SIG-M5 treated with dmso at 0.1 percent for 504 hours (cell line): Measurements from ENCODE around the gene FARP1.

Source experiments
- DNase-seq: peaks from one replicate; lab custom pipeline; 2025; ENCODE audit not compliant: unreplicated experiment; lab: John Stamatoyannopoulos, UW

The FARP1 gene

DNA sequence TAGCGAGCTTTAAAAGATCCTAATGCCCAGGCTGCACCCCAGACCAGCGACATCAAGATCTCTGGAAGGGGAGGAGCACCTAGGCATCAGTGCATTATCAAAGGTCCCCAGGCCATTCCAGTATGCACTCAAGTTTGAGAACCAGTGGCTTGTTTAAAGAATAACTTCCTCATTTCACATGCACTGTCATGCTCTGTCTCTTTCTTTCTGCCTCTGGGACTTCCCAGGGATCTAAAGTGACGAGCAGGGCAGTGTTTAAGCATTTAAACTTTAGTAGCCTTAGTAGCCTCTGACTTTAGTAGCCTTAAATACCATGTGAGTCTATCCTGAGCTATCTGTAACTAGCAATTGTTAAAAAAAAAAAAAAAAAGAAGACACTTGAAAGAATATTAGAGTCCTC lies 8.9 kb upstream of the FARP1 start:
- peak; percentile 37 for DNase-seq

GRCh38 chr13:98134901-98135300 lies 8.0 kb upstream of the FARP1 start:
- DNase-seq = no peak

DNA sequence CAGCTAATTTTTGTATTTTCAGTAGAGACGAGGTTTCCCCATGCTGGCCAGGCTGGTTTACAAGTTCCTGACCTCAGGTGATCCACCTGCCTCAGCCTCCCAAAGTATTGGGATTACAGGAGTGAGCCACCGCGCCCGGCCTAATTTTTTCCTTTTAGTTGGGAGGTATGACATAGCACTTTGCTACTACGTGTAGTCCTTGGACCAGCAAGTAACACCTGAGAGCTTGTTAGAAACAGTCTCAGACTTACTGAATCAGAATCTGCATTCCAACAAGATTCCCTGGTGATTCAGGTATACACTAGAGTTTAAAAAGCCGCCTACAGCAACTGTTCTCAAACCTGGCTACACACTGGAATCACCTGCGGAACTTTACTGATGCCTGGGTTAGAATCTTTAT lies 1.8 kb upstream of the FARP1 start:
- DNase-seq = no peak

GRCh38 chr13:98141509-98142379 lies 1.1 kb upstream of the FARP1 start:
- DNase-seq = no peak

GRCh38 chr13:98143157-98143553 lies 261 bp downstream of the FARP1 start:
- DNase-seq = no peak

- DNase-seq = no peak
Measured at GRCh38 chr13:98143601-98144026, 720 bp downstream of the FARP1 start.

DNA sequence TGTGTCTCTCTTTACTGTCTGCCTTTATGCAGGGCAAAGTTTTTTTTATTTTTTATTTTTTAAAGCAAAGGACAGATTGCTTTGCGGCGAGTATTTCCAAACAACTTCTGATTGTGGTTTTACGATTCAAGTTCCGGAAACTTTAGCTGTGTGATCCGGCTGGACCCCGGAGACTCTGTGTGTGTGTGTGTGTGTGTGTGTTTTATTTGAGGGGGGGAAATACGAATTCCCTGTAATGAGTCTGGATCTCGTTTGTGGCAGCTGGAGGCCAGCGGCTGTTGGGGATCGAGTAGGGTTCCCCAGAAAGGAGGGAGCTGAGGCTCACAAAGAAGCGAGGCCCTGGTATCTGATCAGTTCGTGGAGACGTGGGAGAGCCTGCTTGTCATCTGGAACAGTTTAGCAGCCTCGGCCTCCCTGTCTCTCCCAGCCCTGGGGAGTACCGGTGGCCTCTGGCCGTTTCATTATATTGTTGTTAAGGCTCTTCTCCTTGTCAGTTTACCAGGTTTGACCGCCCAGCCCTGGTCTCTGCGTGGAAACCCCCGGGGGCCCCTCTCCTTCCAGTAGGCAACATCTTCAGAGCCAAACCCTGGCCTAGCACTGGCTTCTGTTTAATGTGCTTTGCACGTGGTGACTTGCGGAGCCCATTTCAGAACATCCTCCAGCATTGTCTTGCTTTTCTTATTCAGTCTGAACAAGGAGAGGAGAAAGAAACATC lies 1.3 kb downstream of the FARP1 start:
- DNase-seq = no peak

GRCh38 chr13:98144801-98145350 lies 2.0 kb downstream of the FARP1 start:
- no peak for DNase-seq

DNA sequence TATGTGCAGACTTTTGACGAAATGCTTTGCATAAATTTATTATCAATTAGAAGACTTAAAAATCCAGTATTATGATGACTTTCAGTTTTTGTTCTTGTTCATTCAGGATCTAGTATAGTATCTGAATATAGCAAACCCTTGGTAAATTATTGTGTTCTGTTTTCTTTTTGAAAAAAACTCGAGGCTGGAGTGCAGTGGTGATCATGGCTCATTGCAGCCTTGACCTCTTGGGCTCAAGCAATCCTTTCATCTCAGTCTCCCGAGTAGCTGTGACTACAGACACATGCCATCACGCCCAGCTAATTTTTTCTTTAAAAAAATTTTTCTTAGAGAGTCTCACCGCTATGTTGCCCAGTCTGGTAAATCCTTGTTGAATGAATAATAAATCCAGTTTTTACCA lies 4.6 kb downstream of the FARP1 start:
- DNase-seq = no peak

DNA sequence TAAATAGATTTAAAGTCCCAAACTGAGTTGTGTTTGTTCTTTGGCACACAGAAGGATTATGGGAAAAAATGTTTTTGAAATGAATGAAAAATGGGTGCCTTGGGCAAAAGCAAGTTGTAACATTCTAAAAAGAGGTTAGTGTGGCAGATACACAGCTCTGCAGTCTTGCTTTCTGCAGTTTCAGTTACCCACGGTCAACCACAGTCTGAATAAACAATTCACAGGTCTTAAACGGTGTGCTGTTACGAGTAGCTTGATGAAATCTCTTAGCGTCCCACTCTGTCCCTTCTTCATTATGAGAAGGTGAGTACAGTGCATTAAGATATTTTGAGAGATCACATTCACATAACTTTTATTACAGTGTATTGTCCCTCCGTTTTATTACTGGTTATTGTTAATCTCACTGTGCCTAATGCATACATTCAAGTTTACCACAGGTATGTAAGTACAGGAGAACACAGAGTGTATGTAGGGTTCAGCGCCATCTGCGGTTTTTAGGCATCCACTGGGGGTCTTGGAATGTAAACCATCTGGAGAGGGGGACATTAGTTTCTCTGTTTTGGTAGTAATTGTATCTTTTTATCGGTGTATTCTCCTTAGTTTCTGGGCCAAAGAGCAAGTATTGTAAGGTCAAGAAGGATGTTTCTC lies 8.1 kb downstream of the FARP1 start:
- DNase-seq = no peak

- no peak for DNase-seq
Measured at GRCh38 chr13:98155475-98156109, 12.7 kb downstream of the FARP1 start.

DNA sequence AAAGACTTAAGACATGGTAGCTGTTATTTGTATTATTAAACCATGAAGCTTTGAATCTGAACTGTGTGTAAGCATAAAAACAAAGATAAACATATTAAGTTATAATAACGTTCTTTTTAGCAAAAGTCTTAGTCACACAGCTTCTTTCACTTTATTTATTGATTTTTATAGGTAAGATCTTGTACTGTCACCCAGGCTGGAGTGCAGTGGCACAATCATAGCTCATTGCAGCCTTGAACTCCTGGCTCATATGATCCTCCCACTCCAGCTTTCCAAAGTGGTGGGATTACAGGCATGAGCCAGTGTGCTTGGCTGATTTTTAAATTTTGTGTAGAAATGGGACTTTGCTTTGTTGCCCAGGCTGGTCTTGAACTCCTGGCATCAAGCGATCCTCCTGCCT lies 13.4 kb downstream of the FARP1 start:
- DNase-seq = no peak

- DNase-seq = no peak
Measured at GRCh38 chr13:98157188-98157587, 14.3 kb downstream of the FARP1 start.

DNA sequence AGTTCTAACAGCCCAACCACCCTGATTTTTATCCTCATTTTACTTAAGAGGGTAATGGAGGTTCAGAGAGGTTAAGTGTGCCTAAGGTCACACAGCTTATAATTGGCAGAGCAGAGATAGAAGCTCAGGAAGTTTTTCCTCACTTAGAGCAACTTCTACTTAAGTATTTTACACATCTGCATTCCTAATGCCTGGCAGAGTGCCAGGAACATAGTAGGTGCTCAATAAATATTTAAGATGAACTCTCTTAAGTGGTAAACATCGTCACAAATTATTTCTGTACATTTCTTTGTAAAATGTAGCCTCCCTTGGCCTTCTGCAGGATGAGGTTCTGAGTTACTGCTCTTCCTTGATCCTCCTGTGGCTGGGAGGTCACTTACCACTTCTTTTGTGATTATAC lies 14.7 kb downstream of the FARP1 start:
- no peak for DNase-seq

DNA sequence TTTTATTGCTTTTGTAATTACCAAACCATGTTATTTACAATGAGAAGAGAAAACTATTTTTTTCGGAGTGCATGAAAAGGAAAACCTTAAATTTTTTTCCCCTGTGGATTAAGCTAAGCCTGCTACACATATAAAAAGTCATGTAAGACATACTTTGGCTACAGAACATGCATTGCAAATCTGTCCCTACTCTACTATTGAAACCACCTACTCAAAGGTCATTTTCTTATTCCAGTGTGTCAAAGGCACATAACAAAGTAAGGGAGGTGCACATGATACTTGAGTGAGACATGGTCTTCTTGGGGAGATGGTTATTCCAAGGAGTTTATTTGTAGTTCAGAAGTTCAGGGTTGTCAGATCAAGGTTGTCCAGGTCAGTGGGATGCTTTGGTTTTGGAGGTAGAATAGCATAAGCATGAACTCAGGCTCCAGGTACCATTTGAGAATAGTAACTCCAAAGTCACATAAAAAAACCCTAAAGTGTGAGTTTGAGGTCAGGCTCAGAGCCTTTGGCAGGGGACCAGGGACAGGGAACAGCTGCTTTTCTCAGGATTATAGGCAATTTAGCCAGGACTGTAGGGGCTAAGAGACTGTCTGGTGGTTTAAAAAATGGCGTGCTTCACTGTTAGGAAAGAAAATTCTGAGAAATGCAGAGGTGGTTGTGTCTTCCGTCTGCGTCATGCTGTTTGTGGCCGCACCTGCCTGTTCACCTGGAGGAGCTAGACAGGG lies 15.4 kb downstream of the FARP1 start:
- no peak for DNase-seq

GRCh38 chr13:98162935-98163334 lies 20.0 kb downstream of the FARP1 start:
- no peak for DNase-seq

DNA sequence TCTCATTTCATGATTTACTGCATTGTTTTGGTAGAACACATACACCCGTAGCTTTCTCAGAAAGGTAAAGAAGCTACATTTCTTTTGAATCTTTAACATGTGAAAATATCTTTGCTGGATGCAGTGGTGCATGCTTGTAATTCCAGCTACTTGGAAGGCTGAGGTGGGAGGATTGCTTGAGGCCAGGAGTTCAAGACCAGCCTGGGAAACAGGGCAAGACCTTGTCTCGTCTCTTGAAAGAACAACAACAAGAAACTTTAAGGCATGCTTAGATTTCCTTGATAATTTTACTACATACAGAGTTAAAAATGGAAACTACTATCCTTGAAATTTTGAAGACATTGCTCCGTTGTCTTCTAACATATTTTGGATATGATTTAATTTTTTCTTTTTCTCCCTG lies 26.4 kb downstream of the FARP1 start:
- no peak for DNase-seq

- no peak for DNase-seq
Measured at GRCh38 chr13:98171900-98172589, 29.2 kb downstream of the FARP1 start.

DNA sequence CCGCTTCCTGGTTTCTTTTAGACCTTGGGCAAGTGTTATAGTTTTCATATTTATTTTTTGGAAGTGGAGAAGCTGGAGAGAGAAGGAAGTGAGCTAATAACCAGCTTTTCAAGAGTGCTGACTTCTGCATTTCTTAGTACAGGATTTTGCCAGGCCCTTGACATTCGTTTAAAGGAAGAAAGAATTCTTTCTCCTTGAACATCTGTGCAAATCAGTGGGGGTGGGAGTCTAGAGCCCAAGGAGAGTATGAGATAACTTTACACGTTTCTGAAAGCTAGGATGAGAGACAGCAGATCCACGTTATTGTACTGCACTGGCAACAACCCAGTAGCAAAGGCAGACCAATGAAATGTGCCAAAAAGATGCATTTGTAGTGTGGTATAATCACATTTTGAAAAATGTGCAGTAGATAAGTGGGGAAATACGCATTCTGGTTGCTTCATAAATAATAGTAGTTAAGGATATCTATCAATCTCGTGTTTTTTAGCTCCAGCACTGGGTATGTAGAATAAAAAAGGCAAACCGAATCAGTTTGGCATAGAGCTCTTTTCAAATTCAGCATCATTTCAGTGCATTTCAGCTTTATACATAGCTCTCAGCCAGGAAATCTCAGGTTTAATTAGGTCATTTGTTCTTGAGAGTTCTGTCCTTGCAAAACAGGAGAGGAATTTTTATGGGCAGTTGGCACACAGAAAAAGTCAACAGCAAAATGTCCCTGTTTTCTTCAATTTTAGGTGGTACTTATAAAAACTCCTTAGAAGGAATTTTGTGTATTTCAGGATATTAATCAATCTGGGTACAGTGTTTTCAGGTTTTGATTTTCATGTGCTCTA lies 29.9 kb downstream of the FARP1 start:
- DNase-seq = no peak
